Parathyroid adenoma (tissue), 2 donors: ENCODE results near the gene ANKRD39.

Experiments
- H2AFZ ChIP-seq: fragments of 300-600 bp; sonication (generic); one replicate; pipeline ENCODE4 v1.7.0; 2017; ENCODE audit warnings: antibody characterized with exemption, mild to moderate bottlenecking
- H3K27ac ChIP-seq: fragments of 300-600 bp; sonication (generic); one replicate; pipeline ENCODE4 v1.7.0; 2017
- H3K27me3 ChIP-seq: fragments of 300-600 bp; sonication (generic); one replicate; pipeline ENCODE4 v1.7.0; 2017; ENCODE audit warnings: low read length; ENCODE audit not compliant: control insufficient read depth, insufficient read depth
- H3K36me3 ChIP-seq: fragments of 300-600 bp; sonication (generic); one replicate; pipeline ENCODE4 v1.7.0; 2017; ENCODE audit warnings: low read length; ENCODE audit not compliant: control insufficient read depth, insufficient read depth
- H3K4me1 ChIP-seq: fragments of 300-600 bp; sonication (generic); one replicate; pipeline ENCODE4 v1.7.0; 2017; ENCODE audit warnings: control low read depth
- H3K4me2 ChIP-seq: fragments of 300-600 bp; sonication (generic); one replicate; pipeline ENCODE4 v1.7.0; 2017; ENCODE audit warnings: low read length
- H3K4me3 ChIP-seq: fragments of 300-600 bp; sonication (generic); one replicate; pipeline ENCODE4 v1.7.0; 2017; ENCODE audit warnings: low read depth, low read length
- H3K79me2 ChIP-seq: fragments of 300-600 bp; sonication (generic); one replicate; pipeline ENCODE4 v1.7.0; 2017; ENCODE audit warnings: control low read depth
- H3K9ac ChIP-seq: fragments of 300-600 bp; sonication (generic); one replicate; pipeline ENCODE4 v1.7.0; 2017; ENCODE audit warnings: mild to moderate bottlenecking
- H3K9me3 ChIP-seq: fragments of 300-600 bp; sonication (generic); one replicate; pipeline ENCODE4 v1.7.0; 2017; ENCODE audit warnings: low read length; ENCODE audit not compliant: control insufficient read depth
- TF ChIP-seq, protein P1 (sequence below): fragments of 300-600 bp; sonication (generic); IDR thresholded peaks from one replicate; pipeline ENCODE4 v1.7.0; 2017; ENCODE audit warnings: antibody characterized with exemption, mild to moderate bottlenecking
- donor health status: primary hyperparathyroidism.

ANKRD39 gene

GRCh38 chr2:96801786-96802595 lies 55.8 kb downstream of the ANKRD39 start:
- Histone ChIP-seq H3K36me3 (no peaks in the 10 kb centered on the region), H3K4me3 (no peak overlapping the region), H3K27ac (no peak overlapping the region), H3K4me1 (peaks cover 3% of the 10 kb centered on the region), H3K4me2 (no peak overlapping the region), H3K9me3 (no peaks in the 10 kb centered on the region), H3K79me2 (no peaks in the 10 kb centered on the region), H3K27me3 (no peaks in the 10 kb centered on the region), H3K9ac (no peak overlapping the region), H2AFZ (no peak overlapping the region)
- TF ChIP-seq, protein P1, sequence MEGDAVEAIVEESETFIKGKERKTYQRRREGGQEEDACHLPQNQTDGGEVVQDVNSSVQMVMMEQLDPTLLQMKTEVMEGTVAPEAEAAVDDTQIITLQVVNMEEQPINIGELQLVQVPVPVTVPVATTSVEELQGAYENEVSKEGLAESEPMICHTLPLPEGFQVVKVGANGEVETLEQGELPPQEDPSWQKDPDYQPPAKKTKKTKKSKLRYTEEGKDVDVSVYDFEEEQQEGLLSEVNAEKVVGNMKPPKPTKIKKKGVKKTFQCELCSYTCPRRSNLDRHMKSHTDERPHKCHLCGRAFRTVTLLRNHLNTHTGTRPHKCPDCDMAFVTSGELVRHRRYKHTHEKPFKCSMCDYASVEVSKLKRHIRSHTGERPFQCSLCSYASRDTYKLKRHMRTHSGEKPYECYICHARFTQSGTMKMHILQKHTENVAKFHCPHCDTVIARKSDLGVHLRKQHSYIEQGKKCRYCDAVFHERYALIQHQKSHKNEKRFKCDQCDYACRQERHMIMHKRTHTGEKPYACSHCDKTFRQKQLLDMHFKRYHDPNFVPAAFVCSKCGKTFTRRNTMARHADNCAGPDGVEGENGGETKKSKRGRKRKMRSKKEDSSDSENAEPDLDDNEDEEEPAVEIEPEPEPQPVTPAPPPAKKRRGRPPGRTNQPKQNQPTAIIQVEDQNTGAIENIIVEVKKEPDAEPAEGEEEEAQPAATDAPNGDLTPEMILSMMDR = no peak

- H2AFZ ChIP-seq = peak overlapping the region; percentile 72
- no peaks in the 10 kb centered on the region for H3K36me3 ChIP-seq
- no peaks in the 10 kb centered on the region for H3K27me3 ChIP-seq
- H3K79me2 ChIP-seq = no peaks in the 10 kb centered on the region
- H3K4me3 ChIP-seq = no peak overlapping the region
- H3K4me2 ChIP-seq = no peak overlapping the region
- no peak overlapping the region for H3K9ac ChIP-seq
- TF ChIP-seq, protein P1 = peak; percentile 91
- H3K9me3 ChIP-seq = no peaks in the 10 kb centered on the region
- peaks cover 3% of the 10 kb centered on the region for H3K4me1 ChIP-seq
- H3K27ac ChIP-seq = no peak overlapping the region
These were observed 56.6 kb downstream of the ANKRD39 start for GRCh38 chr2:96801005-96801785.

GRCh38 chr2:96800061-96801004 lies 57.5 kb downstream of the ANKRD39 start:
- Histone ChIP-seq H3K9ac (no peak overlapping the region), H3K27ac (no peak overlapping the region), H3K79me2 (no peaks in the 10 kb centered on the region), H3K4me3 (no peak overlapping the region), H3K9me3 (no peaks in the 10 kb centered on the region), H2AFZ (peak overlapping the region; percentile 72), H3K4me2 (no peak overlapping the region), H3K27me3 (no peaks in the 10 kb centered on the region), H3K36me3 (no peaks in the 10 kb centered on the region), H3K4me1 (peaks cover 3% of the 10 kb centered on the region)
- TF ChIP-seq, protein P1 = no peak

- H3K36me3 ChIP-seq = no peaks in the 10 kb centered on the region
- H3K4me2 ChIP-seq = no peak overlapping the region
- H3K4me1 ChIP-seq = peaks cover 3% of the 10 kb centered on the region
- no peak overlapping the region for H3K27ac ChIP-seq
- H3K4me3 ChIP-seq = no peak overlapping the region
- no peaks in the 10 kb centered on the region for H3K79me2 ChIP-seq
- H3K27me3 ChIP-seq = no peaks in the 10 kb centered on the region
- no peaks in the 10 kb centered on the region for H3K9me3 ChIP-seq
- no peak overlapping the region for H2AFZ ChIP-seq
- no peak overlapping the region for H3K9ac ChIP-seq
- TF ChIP-seq, protein P1 = no peak
These were observed 58.2 kb downstream of the ANKRD39 start for GRCh38 chr2:96799623-96799935.
